Naive thymus-derived CD8-positive, alpha-beta T cell (primary cell): ENCODE results near the gene DLG2. TPM values are rescaled to one million over a fixed set of nuclear protein-coding genes. Genes with fewer than 3 reads are reported as not detected.

ENCODE experiments used
- ATAC-seq, 2 donors: fragments of 150-1000 bp; cut with Tn5 transposase in 1 of 2; sonication (Bioruptor Pico), chemical (Tn5 transposase) in 1 of 2; 1 replicate in 1 of 2; 2 replicates in 1 of 2; pipeline ENCODE4 v1.10.0; 2021; ENCODE audit warnings: mild to moderate bottlenecking in 2 of 2, moderate library complexity in 2 of 2
- POLR2A ChIA-PET: fragments of 350-600 bp; sonication (Branson Sonifier 250); formaldehyde crosslinking; loops from one replicate; lab custom pipeline; 2021; ENCODE audit warnings: antibody characterized with exemption; lab: Charles Lee
- DNase-seq, 10 donors: peaks; one replicate each; pipeline versions ENCODE4 v3.0.0 to v3.0.0-alpha.2; 2020 to 2022
- H3K27ac Mint-ChIP-seq, 10 donors: one replicate each; pipeline ENCODE4 v1.8.0; 2020 to 2022; ENCODE audit warnings: mild to moderate bottlenecking in 10 of 10, mixed read lengths in 10 of 10, moderate library complexity in 4 of 10, inconsistent platforms in 1 of 10
- H3K27me3 Mint-ChIP-seq, 5 donors: one replicate each; pipeline ENCODE4 v1.8.0; 2021 to 2022; ENCODE audit warnings: mixed read lengths in 5 of 5
- H3K36me3 Mint-ChIP-seq, 3 donors: one replicate each; pipeline ENCODE4 v1.8.0; 2020 to 2022; ENCODE audit warnings: mixed read lengths in 3 of 3, mild to moderate bottlenecking in 2 of 3, inconsistent platforms in 1 of 3
- H3K4me1 Mint-ChIP-seq, 4 donors: one replicate each; pipeline ENCODE4 v1.8.0; 2021 to 2022; ENCODE audit warnings: mixed read lengths in 4 of 4
- H3K4me3 Mint-ChIP-seq, 10 donors: one replicate each; pipeline ENCODE4 v1.8.0; 2020 to 2022; ENCODE audit warnings: mild to moderate bottlenecking in 10 of 10, mixed read lengths in 10 of 10, moderate library complexity in 6 of 10, inconsistent platforms in 1 of 10
- H3K9me3 Mint-ChIP-seq, 9 donors: one replicate each; pipeline ENCODE4 v1.8.0; 2020 to 2022; ENCODE audit warnings: mixed read lengths in 9 of 9, mild to moderate bottlenecking in 3 of 9, inconsistent platforms in 1 of 9, moderate library complexity in 1 of 9
- polyA plus RNA-seq, 3 donors: library from polyadenylated mRNA; unstranded; fragments of 300-500 nt; fragmentation: Illumina TruSeq; gene quantifications; one replicate each; pipeline ENCODE4 v1.2.3, GENCODE V29; 2021
- total RNA-seq, 8 experiments: library from RNA in 2 of 8; stranded (reverse) in 2 of 8; gene quantifications; one replicate each; pipeline ENCODE4 v1.2.3 and lab custom pipeline; 2021 to 2026

DLG2 gene
- total and polyA plus RNA-seq, 5 experiments from 2014 or later = 0.86 to 6.2 (median 2.5) TPM

DNA sequence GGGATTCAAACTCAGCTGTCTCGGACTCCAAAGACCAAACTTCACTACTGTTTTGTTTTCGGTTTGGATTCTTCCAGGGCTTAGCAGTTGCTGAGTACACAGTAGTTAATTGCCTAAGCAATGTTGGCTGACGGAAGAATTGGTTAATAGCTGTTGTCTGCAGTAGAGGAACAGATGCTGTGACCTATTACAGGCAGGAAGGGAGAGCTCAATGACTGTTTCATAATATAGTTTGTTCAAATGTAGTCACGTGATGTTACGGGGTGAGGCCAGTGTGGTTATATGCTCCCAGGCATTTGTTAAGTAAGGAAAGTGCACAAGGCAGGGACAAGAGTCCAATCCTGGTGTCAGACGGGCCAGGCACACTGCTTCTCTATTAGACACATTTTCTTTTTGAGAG lies 2118.3 kb downstream of the DLG2 start:
- Mint-ChIP-seq H3K36me3 (no peaks in the 10 kb centered on the region), H3K27ac (no peak overlapping the region), H3K9me3 (peaks cover 0 to 13% (median 0%) of the 10 kb centered on the region in 9 donors), H3K4me3 (no peak overlapping the region), H3K4me1 (no peaks in the 10 kb centered on the region), H3K27me3 (peaks cover 0 to 9% (median 0%) of the 10 kb centered on the region in 5 donors)
- DNase-seq = no peak
- no peak for ATAC-seq
- POLR2A ChIA-PET = no interaction called here

DNA sequence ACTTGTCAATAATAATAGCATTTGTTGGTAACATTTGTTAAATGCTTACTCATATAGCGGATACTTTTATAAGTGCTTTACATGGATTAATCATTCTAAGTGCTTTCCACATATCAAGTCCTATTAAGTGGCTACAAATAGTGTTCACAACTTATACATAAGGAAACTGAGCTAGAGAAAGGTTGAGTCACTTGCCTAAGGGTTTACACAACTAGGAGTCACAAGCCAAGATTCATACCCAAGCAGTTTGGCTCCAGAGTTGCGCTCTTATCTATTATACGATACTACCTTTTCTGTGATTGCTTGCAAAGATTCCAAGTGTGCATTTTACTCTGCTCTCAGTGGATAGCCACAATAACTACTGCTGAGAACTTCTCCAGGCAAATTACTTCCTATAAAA lies 2125.1 kb downstream of the DLG2 start:
- Mint-ChIP-seq H3K27ac (no peak overlapping the region), H3K9me3 (peaks cover 0 to 3% (median 0%) of the 10 kb centered on the region in 9 donors), H3K27me3 (peaks cover 0 to 14% (median 2%) of the 10 kb centered on the region in 5 donors), H3K4me3 (no peak overlapping the region), H3K36me3 (no peaks in the 10 kb centered on the region), H3K4me1 (no peaks in the 10 kb centered on the region)
- ATAC-seq (no peak), DNase-seq (no peak)
- POLR2A ChIA-PET = no interaction called here

DNA sequence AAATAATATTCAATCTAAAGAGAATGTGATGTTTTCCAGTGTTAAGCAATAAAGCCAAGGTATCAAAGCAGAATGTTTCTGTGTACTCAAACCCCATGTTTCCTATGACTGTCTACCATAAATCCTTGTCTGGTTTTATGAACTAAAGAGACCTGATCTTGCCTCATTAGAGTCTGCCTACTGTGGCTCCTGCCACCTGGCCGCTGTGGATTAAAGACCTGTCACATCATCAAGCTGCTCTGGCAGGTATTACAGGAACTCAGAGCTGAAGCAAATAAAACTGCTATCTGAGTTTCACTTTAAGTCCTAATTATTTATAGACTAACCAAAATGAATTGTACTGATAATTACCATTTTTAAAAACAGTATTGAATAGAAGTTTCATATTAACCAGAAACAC lies 2133.2 kb downstream of the DLG2 start:
- Mint-ChIP-seq H3K4me3 (no peak overlapping the region), H3K27ac (no peak overlapping the region), H3K4me1 (no peaks in the 10 kb centered on the region), H3K27me3 (peaks cover 8 to 21% (median 11%) of the 10 kb centered on the region in 5 donors), H3K9me3 (peaks cover 0 to 9% (median 0%) of the 10 kb centered on the region in 9 donors), H3K36me3 (no peaks in the 10 kb centered on the region)
- DNase-seq = no peak
- no peak for ATAC-seq
- POLR2A ChIA-PET = no interaction called here

DNA sequence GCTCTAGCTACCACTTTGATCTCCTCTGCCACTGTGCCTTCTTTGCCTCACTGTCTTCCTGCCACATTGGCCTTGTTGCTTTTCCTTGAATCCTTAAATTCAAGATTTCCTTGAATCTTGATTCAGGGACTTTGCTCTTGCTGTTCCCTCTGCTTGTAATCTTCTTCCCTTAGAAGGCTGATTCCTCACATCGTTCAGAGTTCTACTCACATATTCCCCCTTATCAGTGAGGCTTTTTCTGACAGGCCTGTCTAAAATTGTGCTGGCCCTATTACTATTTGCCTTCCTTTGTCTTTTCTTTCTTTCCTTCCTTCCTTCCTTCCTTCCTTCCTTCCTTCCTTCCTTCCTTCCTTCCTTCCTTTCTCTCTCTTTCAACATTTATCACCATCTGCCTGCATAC lies 2134.1 kb downstream of the DLG2 start:
- H3K27ac Mint-ChIP-seq = no peak overlapping the region
- no peak overlapping the region for H3K4me3 Mint-ChIP-seq
- no peaks in the 10 kb centered on the region for H3K4me1 Mint-ChIP-seq
- H3K36me3 Mint-ChIP-seq = no peaks in the 10 kb centered on the region
- DNase-seq (no peak), ATAC-seq (no peak)
- peaks cover 6 to 26% (median 11%) of the 10 kb centered on the region in 5 donors for H3K27me3 Mint-ChIP-seq
- H3K9me3 Mint-ChIP-seq = peaks cover 0 to 9% (median 0%) of the 10 kb centered on the region in 9 donors
- POLR2A ChIA-PET = no interaction called here

DNA sequence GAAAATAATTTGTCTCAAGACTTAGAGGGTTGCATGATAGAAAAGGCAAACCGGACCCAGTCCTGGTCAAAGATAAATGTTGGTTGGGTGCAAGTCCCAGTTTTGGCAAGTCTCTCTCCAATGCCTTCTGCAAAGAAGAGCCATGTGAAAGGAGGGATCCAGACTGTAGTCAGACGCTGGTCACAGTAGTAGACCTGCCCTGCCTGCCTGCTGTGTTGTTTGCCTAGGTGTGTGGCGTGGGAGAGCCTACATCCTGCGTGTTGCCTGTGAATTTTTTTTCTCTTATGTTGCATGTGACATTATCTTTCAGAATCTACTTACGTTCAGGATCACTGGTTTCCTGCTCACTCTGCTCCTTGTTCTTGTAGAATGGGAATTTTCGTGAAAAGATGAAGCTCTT lies 2143.3 kb downstream of the DLG2 start:
- H3K36me3 Mint-ChIP-seq = no peaks in the 10 kb centered on the region
- H3K9me3 Mint-ChIP-seq = peaks cover 0 to 7% (median 0%) of the 10 kb centered on the region in 9 donors
- H3K4me3 Mint-ChIP-seq = no peak overlapping the region
- no peak for ATAC-seq
- peaks cover 3 to 32% (median 4%) of the 10 kb centered on the region in 5 donors for H3K27me3 Mint-ChIP-seq
- POLR2A ChIA-PET = no interaction called here
- H3K4me1 Mint-ChIP-seq = no peaks in the 10 kb centered on the region
- DNase-seq = no peak
- H3K27ac Mint-ChIP-seq = no peak overlapping the region

DNA sequence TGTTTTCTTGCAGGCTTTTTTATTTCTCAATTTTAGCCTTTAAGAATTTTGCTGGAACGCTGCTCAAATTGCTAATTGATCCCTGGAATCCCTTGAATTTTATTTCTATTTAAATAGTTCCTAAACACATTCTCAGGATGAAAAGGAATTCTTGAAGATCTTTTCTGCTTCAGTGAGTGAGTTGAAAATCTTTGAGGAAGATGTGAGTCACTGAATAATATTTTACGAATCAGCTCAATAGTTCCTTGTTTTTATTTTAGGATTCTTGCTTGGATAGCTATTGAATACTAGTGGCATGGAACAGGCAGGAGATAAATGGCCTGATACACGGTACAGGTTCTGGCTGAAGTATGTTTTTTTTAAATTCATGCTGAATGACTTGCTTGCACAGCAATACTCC lies 2146.3 kb downstream of the DLG2 start:
- ATAC-seq (no peak), DNase-seq (no peak)
- Mint-ChIP-seq H3K4me1 (no peaks in the 10 kb centered on the region), H3K27me3 (peaks cover 5 to 36% (median 9%) of the 10 kb centered on the region in 5 donors), H3K9me3 (peaks cover 0 to 14% (median 0%) of the 10 kb centered on the region in 9 donors), H3K27ac (no peak overlapping the region), H3K36me3 (no peaks in the 10 kb centered on the region), H3K4me3 (no peak overlapping the region)
- POLR2A ChIA-PET = no interaction called here

DNA sequence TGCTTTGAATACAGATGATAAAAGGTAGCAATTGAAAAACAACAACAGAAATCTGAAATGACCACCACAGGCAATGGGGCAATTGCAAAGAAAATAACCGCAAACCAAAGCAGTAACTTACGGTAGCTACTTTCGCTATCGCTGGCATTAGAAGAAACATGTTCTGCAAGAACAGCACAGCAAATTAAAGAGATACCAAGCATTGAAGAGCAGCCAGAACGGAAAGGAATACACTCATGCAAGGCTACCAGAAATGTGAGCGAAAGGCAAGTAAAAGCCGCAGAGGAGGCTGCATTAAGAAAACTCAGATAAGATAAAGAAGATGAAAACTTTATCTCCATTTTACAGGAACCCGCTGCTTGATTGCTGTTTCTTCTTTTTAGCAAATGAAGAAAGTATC lies 2146.9 kb downstream of the DLG2 start:
- Mint-ChIP-seq H3K27ac (no peak overlapping the region), H3K27me3 (peaks cover 5 to 42% (median 9%) of the 10 kb centered on the region in 5 donors), H3K36me3 (no peaks in the 10 kb centered on the region), H3K4me3 (no peak overlapping the region), H3K4me1 (no peaks in the 10 kb centered on the region), H3K9me3 (peaks cover 0 to 14% (median 0%) of the 10 kb centered on the region in 9 donors)
- POLR2A ChIA-PET = no interaction called here
- DNase-seq = no peak
- no peak for ATAC-seq

DNA sequence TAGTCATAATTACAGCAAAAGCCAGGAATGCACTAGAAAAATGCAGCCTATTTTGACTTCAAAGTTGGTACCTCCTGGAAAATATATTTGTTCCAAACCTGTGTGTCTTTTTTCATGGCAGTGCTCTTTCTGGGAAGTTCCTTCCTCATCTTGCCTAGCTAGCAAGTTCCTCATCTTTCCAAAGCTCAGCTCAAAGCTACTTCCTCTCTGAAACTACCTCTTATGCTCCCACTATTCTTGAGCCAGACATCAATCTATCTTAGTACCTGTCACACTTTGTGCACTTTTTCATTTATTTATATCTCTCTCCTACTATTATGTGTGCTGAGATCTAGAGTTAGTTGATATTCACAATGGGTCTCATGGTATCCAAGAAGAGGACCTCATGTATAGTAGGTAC lies 2149.4 kb downstream of the DLG2 start:
- peaks cover 5 to 38% (median 11%) of the 10 kb centered on the region in 5 donors for H3K27me3 Mint-ChIP-seq
- H3K36me3 Mint-ChIP-seq = no peaks in the 10 kb centered on the region
- POLR2A ChIA-PET = no interaction called here
- ATAC-seq = no peak
- DNase-seq = no peak
- H3K4me3 Mint-ChIP-seq = no peak overlapping the region
- no peak overlapping the region for H3K27ac Mint-ChIP-seq
- peaks cover 0 to 14% (median 0%) of the 10 kb centered on the region in 9 donors for H3K9me3 Mint-ChIP-seq
- peaks cover 0 to 2% (median 0%) of the 10 kb centered on the region in 4 donors for H3K4me1 Mint-ChIP-seq

DNA sequence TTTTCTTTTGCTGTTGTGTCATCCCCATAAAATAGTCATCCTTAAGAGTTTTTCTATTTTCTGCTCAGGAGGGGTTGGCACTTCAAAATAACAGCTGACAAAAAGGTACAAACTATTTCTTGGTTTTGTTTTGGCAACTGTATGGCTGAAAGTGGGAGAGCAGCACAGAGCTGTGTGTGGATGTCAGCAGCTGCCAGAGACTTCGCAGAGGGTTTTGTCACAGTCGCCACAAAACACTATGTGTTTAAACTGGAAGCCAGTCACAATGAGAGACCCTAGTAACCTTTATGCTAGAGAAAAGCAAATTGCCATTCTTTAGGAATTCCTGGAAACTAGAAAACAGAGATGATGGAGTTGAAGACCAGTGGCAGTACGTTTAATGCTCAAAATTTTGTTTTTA lies 2151.4 kb downstream of the DLG2 start:
- no peak for ATAC-seq
- POLR2A ChIA-PET = no interaction called here
- DNase-seq = no peak
- peaks cover 0 to 8% (median under 1%) of the 10 kb centered on the region in 4 donors for H3K4me1 Mint-ChIP-seq
- H3K27me3 Mint-ChIP-seq = peaks cover 5 to 35% (median 11%) of the 10 kb centered on the region in 5 donors
- no peaks in the 10 kb centered on the region for H3K36me3 Mint-ChIP-seq
- H3K27ac Mint-ChIP-seq = no peak overlapping the region
- H3K9me3 Mint-ChIP-seq = peaks cover 0 to 14% (median 0%) of the 10 kb centered on the region in 9 donors
- H3K4me3 Mint-ChIP-seq = no peak overlapping the region

DNA sequence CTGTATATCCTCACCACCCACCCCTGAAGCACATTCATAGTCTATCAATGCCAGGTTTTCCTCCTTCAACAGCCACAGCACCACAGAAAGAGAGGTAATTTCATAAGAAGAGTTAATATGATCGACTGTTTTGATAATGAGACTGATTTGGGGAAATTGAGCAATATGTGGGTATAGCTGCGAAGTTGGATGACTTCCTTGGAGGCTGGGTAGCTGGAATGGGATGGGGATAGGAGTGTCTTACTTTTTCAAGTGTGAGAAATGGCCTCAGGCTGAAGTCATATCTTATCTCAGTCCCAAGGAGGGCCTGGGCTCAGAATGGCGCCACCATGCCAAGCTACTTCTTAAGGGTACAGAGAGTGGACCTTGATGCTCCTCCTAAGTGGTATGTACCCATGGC lies 2153.4 kb downstream of the DLG2 start:
- ATAC-seq (no peak), DNase-seq (no peak)
- H3K27ac Mint-ChIP-seq = no peak overlapping the region
- no peaks in the 10 kb centered on the region for H3K36me3 Mint-ChIP-seq
- H3K4me3 Mint-ChIP-seq = no peak overlapping the region
- H3K27me3 Mint-ChIP-seq = peaks cover 4 to 27% (median 5%) of the 10 kb centered on the region in 5 donors
- POLR2A ChIA-PET = no interaction called here
- peaks cover 0 to 6% (median 0%) of the 10 kb centered on the region in 9 donors for H3K9me3 Mint-ChIP-seq
- H3K4me1 Mint-ChIP-seq = peaks cover 0 to 8% (median under 1%) of the 10 kb centered on the region in 4 donors

DNA sequence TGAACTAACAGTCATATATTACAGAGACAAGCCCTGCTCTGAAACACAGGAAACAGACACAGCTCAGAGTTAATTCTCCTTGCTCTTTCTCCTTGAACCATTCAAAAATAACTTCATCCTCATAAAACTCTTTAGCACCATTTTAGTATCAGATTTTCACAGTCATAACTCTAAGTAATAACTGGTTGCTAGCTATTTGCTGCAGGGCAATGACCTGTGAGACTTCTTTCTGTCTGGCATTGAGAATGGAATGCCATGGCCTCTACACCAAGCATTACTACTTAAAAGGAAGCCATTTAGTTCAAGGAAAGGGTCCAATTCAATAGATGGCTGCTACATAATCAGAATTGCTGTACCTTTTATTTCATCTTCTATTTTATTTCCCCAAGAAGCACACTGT lies 2154.3 kb downstream of the DLG2 start:
- Mint-ChIP-seq H3K27ac (peak overlapping the region in 1 of 10 donors; percentile 3), H3K36me3 (no peaks in the 10 kb centered on the region), H3K9me3 (no peaks in the 10 kb centered on the region), H3K4me3 (peak overlapping the region in 5 of 10 donors; percentile 1 to 64 (median 54)), H3K27me3 (peaks cover 1 to 26% (median 4%) of the 10 kb centered on the region in 5 donors), H3K4me1 (peaks cover 0 to 8% (median under 1%) of the 10 kb centered on the region in 4 donors)
- POLR2A ChIA-PET = no interaction called here
- DNase-seq (no peak), ATAC-seq (no peak)

DNA sequence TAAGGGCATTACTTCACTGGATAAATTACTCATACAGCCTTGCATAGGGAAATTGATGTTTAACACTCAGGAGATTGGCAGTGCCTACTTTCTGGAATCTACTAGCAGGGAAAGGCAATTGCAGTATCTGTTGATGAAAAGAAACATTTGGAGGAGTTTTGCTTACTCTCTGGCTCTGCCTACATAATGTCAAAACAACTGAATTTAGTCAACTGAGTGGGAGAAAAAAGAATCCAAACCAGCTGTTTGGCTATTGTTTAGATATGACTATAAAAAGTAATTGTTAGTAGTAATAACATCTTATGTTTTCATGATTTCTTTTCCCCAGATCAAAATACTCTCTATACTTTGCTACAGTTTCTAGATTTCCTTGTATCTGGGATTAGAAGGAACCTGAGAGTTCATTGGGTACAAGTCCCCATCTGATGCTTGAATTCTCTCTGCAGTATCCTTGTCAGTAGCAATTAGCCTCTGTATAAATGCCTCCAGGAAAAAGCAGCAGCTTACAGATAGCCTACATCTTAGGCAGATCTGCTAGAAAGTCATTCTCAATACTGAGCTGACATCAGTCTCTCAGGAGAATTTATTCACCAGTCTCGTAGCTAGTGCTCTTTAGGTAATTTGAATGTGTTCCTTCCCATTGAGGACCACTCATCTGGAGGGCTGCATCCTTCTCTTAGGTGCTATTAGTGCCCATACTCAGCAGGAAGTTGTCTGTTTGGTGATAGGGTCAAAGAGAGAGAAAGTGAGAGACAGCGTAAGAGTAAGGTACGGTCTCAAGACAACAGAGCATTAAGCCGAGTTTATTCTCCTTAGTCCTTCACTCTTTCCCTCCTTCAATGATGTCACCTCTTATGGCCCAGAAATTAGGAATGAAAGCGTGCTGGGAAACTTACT lies 2155.1 kb downstream of the DLG2 start:
- peaks cover 0 to 8% (median under 1%) of the 10 kb centered on the region in 4 donors for H3K4me1 Mint-ChIP-seq
- H3K27me3 Mint-ChIP-seq = peaks cover 0 to 26% (median 2%) of the 10 kb centered on the region in 5 donors
- no peaks in the 10 kb centered on the region for H3K9me3 Mint-ChIP-seq
- DNase-seq = no peak
- no peak for ATAC-seq
- no peak overlapping the region for H3K27ac Mint-ChIP-seq
- peak overlapping the region in 5 of 10 donors; percentile 1 to 64 (median 54) for H3K4me3 Mint-ChIP-seq
- POLR2A ChIA-PET = no interaction called here
- no peaks in the 10 kb centered on the region for H3K36me3 Mint-ChIP-seq

DNA sequence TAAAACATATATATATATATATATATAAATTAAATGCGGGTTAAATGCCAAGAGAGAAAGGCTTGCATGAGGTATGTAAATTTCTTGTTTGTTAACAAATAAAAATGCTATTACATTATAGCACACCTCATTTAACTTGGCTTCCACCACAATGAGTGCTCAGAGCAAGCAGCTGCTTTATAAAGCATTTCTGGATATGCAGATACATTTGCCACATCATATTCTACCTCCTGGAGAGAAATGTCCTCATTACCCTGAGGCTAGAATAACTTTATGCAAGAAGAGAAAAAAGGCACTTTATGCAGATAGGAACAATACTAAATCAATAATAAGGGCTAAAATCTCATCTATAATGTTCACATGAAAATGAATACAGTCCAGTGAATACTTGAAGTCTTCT lies 2159.3 kb downstream of the DLG2 start:
- H3K27ac Mint-ChIP-seq = no peak overlapping the region
- no peaks in the 10 kb centered on the region for H3K36me3 Mint-ChIP-seq
- peaks cover 1 to 10% (median 5%) of the 10 kb centered on the region in 5 donors for H3K27me3 Mint-ChIP-seq
- no peaks in the 10 kb centered on the region for H3K9me3 Mint-ChIP-seq
- ATAC-seq (no peak), DNase-seq (no peak)
- no peak overlapping the region for H3K4me3 Mint-ChIP-seq
- POLR2A ChIA-PET = no interaction called here
- peaks cover 0 to 6% (median under 1%) of the 10 kb centered on the region in 4 donors for H3K4me1 Mint-ChIP-seq
